Ovary (tissue), 9 donors: ENCODE results near the gene TNIK. TPM values are rescaled to one million over a fixed set of nuclear protein-coding genes. Genes with fewer than 3 reads are reported as not detected.

Source experiments
- DNase-seq, 5 donors: peaks; one replicate each; pipeline ENCODE4 v3.0.0-alpha.2; 2019 to 2020
- H3K27ac ChIP-seq, 2 donors: fragments of 200-600 bp; one replicate each; pipeline versions ENCODE4 v1.5.1 to v1.8.0; 2019 to 2022
- H3K27me3 ChIP-seq: fragments of 200-600 bp; one replicate; pipeline ENCODE4 v1.8.0; 2022
- H3K36me3 ChIP-seq: fragments of 200-600 bp; sonication (generic); one replicate; pipeline ENCODE4 v1.5.1; 2019
- H3K4me1 ChIP-seq: one replicate; pipeline ENCODE4 v1.8.1; 2013; ENCODE audit warnings: mild to moderate bottlenecking, moderate library complexity; ENCODE audit not compliant: insufficient read depth
- H3K4me3 ChIP-seq: fragments of 200-600 bp; sonication (generic); one replicate; pipeline ENCODE4 v1.5.1; 2017
- H3K9me3 ChIP-seq, 2 donors: fragments of 200-600 bp in 1 of 2; sonication (generic) in 1 of 2; one replicate each; pipeline versions ENCODE4 v1.5.1 to v1.8.1; 2013 to 2019; ENCODE audit warnings: mild to moderate bottlenecking in 1 of 2, moderate library complexity in 1 of 2
- CTCF ChIP-seq, 3 donors: fragments of 450-650 bp in 2 of 3; fragments of 200-600 bp in 1 of 3; IDR thresholded peaks; one replicate each; pipeline versions ENCODE4 v1.5.1 to v1.8.0; 2016 to 2022; ENCODE audit warnings: antibody characterized with exemption in 3 of 3, mild to moderate bottlenecking in 1 of 3
- EP300 ChIP-seq: sonication (generic); formaldehyde crosslinking; IDR thresholded peaks from one replicate; pipeline ENCODE4 v1.6.1; 2017; ENCODE audit warnings: antibody characterized with exemption
- POLR2A ChIP-seq: fragments of 450-650 bp; IDR thresholded peaks from one replicate; pipeline ENCODE4 v1.6.1; 2017; ENCODE audit warnings: antibody characterized with exemption, mild to moderate bottlenecking, moderate library complexity
- WGBS, 3 donors: extraction: QIAGEN DNeasy Blood & Tissue Kit in 1 of 3; methylation state at CpG; one replicate each; pipeline versions ENCODE4 v1.1.5 to v1.1.7; 2013 to 2017; 5-methylcytosine and 5-hydroxymethylcytosine counted together
- intact Hi-C, 4 donors: fragments of 100-400 bp; cut with DNase I; formaldehyde crosslinking; loops; one replicate each; pipeline versions ENCODE4 v1.11.0 to v1.15.1; 2022 to 2023
- polyA plus RNA-seq, 2 donors: library from polyadenylated mRNA; stranded (reverse); fragments of 200-250 nt in 1 of 2; fragments of 350-450 nt in 1 of 2; fragmentation: Illumina TruSeq in 1 of 2; extraction: RNeasy Lipid Tissue Mini Kit (QIAGEN cat#74804) in 1 of 2; gene quantifications; one replicate each; pipeline ENCODE4 v1.2.3, GENCODE V29; 2013 to 2014
- total RNA-seq, 7 donors: library from RNA; depleted of rRNA in 2 of 7; stranded (reverse); fragments of >200 nt in 2 of 7; fragmentation: NEBNext Ultra II Directional in 3 of 7; extraction: Animal tissue kit (Norgen Biotek cat#: 25700) in 3 of 7; gene quantifications; one replicate each; pipeline versions ENCODE4 v1.1.0 to v1.2.4, GENCODE V29; 2016 to 2023
- donor health status: DM: no; HTN: no; CAD: no; lungs with moderate emphysema.
- donor health status: DM: no; HTN: no; CAD: no.
- donor health status: Bipolar disorder and iron deficiency.
- donor health status: DM: yes; HTN: yes; CAD: no.
- donor health status: DM: no; HTN: no; CAD: no.
- donor health status: DM: yes; HTN: yes; CAD: no.

The TNIK gene
- total and polyA plus RNA-seq, 9 donors, result 1.1 to 9.5 (median 4.5) TPM

- intact Hi-C loops, result no loop called here
- TF ChIP-seq EP300, result no peak
- TF ChIP-seq POLR2A, result no peak
- no peak for TF ChIP-seq CTCF (IDR thresholded peaks at IDR 0.05)
- no peak for DNase-seq
- Histone ChIP-seq H3K4me3 (no peak overlapping the region), H3K4me1 (no peaks in the 10 kb centered on the region), H3K9me3 (no peaks in the 10 kb centered on the region), H3K27ac (no peak overlapping the region), H3K36me3 (no peaks in the 10 kb centered on the region), H3K27me3 (no peaks in the 10 kb centered on the region)
- WGBS, 3 donors, result 81 to 89% (median 88%) methylated on average over 4 of the region's 4 CpGs
Observed at GRCh38 chr3:171489348-171489747, 29.1 kb upstream of the TNIK start.

GRCh38 chr3:171488479-171488878 lies 28.3 kb upstream of the TNIK start:
- intact Hi-C loops, result no loop called here
- no peaks in the 10 kb centered on the region for H3K36me3 ChIP-seq
- WGBS, 3 donors, result 79 to 84% (median 81%) methylated on average over 7 of the region's 7 CpGs

GRCh38 chr3:171487382-171487781 lies 27.2 kb upstream of the TNIK start:
- WGBS, 3 donors, result 64 to 70% (median 67%) methylated on average over 4 of the region's 4 CpGs
- Histone ChIP-seq H3K36me3 (no peaks in the 10 kb centered on the region), H3K27me3 (no peaks in the 10 kb centered on the region), H3K9me3 (no peaks in the 10 kb centered on the region), H3K27ac (no peak overlapping the region), H3K4me3 (no peak overlapping the region), H3K4me1 (no peaks in the 10 kb centered on the region)
- intact Hi-C loops, result no loop called here
- TF ChIP-seq EP300 (no peak), POLR2A (no peak), CTCF (IDR thresholded peaks at IDR 0.05) (no peak)
- no peak for DNase-seq

More at GRCh38 chr3:171488479-171488878, 28.3 kb upstream of the TNIK start:
- no peak overlapping the region for H3K27ac ChIP-seq
- no peaks in the 10 kb centered on the region for H3K27me3 ChIP-seq
- H3K4me1 ChIP-seq, result no peaks in the 10 kb centered on the region
- TF ChIP-seq POLR2A, result no peak
- TF ChIP-seq CTCF (IDR thresholded peaks at IDR 0.05), result no peak
- no peak for TF ChIP-seq EP300
- H3K4me3 ChIP-seq, result no peak overlapping the region
- no peak for DNase-seq
- no peaks in the 10 kb centered on the region for H3K9me3 ChIP-seq

- Histone ChIP-seq H3K27me3 (no peaks in the 10 kb centered on the region), H3K9me3 (no peaks in the 10 kb centered on the region), H3K36me3 (no peaks in the 10 kb centered on the region), H3K4me1 (no peaks in the 10 kb centered on the region), H3K27ac (no peak overlapping the region), H3K4me3 (no peak overlapping the region)
- no peak for DNase-seq
- no peak for TF ChIP-seq POLR2A
- no peak for TF ChIP-seq CTCF (IDR thresholded peaks at IDR 0.05)
- TF ChIP-seq EP300, result no peak
- intact Hi-C loops, result no loop called here
Observed at GRCh38 chr3:171485338-171485737, 25.1 kb upstream of the TNIK start.

- Histone ChIP-seq H3K9me3 (no peaks in the 10 kb centered on the region), H3K27me3 (no peaks in the 10 kb centered on the region), H3K36me3 (no peaks in the 10 kb centered on the region), H3K4me1 (no peaks in the 10 kb centered on the region), H3K27ac (no peak overlapping the region), H3K4me3 (no peak overlapping the region)
- no peak for DNase-seq
- WGBS, 3 donors, result 92 to 100% (median 93%) methylated on average over 1 of the region's 1 CpG
- intact Hi-C loops, result no loop called here
- no peak for TF ChIP-seq CTCF (IDR thresholded peaks at IDR 0.05)
- no peak for TF ChIP-seq EP300
- TF ChIP-seq POLR2A, result no peak
Observed at GRCh38 chr3:171481011-171481410, 20.8 kb upstream of the TNIK start.
